GM19455 (cell line): Measurements from ENCODE around the gene GPX4.

Source experiments
- ATAC-seq: cut with Tn5 transposase; IDR thresholded peaks from one replicate; pipeline ENCODE4 v1.9.1; 2021; ENCODE audit not compliant: unreplicated experiment

The GPX4 gene

DNA sequence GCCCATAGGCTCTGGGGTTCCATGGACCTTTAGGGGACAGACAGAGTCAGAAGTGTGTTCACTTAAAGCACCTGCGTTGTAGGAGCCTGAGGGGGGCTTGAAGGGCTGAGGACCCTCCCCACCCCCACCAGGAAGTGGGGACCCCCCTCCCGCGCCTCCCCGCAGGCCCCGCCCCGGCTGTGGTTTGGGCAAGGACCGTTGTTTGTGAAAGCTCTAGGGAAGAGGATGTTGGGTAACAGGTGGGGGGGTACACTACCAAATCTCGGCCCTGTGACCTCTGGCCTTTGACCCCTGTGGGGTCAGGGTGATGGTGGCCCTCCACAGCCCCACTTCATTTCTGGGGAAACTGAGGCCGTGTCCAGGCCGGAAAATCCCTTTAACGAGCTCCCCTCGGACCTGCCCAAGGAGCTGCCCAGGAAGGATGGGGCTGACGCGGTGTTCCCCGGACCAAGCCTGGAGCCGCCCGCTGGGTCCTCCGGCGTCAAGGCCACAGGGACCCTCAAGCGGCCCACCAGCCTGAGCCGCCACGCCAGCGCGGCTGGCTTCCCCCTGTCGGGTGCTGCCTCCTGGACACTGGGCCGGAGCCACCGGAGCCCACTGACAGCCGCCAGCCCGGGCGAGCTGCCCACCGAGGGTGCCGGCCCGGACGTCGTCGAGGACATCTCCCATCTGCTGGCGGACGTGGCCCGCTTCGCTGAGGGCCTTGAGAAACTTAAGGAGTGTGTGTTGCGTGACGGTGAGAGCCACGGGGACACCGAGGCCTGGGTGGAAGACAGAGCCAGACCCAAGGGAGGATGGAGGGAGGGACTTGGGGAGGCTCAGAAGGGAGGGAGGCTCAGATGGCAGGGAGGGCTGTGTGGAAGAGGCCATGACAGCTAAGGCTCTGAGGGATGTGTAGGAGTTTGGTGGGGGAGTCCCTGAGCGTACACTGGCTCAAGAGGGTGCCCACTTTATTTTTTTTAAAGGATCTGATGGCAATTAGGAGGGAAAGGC is 35.5 kb upstream of the GPX4 start:
- ATAC-seq = no peak

DNA sequence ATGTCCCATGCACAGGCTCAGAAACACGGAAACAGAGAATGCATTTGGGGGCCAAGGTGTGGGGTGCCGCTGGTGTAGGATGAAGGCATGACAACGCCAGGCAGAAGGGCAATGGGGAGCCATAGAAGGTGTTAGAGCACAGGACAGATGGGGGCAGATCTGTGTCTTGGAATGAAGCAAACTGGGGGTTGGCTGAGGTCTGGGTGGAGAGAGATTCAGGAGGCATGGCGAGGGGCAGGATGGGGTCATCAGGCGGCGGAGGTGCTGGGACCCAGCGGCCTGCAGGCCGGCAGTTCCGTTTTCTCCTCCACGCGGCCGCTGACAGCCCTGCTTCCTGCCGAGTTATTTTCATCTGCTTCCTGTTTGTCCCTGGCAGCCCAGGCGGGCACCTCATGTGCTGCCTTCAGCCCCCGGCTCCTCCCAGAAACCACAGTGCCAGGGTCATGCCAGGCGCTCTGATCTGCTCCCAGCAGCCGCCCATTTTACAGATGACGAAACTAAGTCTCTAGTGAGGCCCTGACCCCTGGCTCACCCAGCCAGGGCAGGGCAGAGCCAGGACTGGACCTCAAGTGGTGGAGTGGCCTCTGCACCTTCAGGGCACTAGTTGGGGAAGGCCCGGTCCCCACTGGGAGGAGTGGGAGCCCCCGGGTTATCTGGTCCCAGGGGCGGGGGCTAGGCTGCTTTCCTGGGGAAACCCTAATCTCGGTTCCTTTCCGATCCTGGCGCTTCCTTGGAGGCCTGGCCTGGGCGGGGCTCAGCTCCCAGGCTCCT is 34.6 kb upstream of the GPX4 start:
- no peak for ATAC-seq

DNA sequence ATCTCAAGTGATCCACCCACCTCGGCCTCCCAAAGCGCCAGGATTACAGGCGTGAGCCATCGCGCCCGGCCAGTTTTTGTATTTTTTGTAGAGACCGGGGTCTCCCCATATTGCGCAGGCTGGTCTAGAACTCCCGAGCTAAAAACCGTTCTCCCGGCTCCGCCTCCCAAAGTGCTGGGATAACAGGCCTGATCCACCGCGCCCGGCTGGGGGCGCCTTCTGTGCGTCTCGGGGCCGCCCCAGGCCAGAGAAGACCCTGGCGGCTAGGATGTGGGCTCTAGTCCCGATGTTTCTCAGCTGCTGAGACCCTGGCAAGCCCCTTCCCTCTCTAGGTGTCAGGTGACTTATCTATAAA is 33.2 kb upstream of the GPX4 start:
- ATAC-seq = no peak

DNA sequence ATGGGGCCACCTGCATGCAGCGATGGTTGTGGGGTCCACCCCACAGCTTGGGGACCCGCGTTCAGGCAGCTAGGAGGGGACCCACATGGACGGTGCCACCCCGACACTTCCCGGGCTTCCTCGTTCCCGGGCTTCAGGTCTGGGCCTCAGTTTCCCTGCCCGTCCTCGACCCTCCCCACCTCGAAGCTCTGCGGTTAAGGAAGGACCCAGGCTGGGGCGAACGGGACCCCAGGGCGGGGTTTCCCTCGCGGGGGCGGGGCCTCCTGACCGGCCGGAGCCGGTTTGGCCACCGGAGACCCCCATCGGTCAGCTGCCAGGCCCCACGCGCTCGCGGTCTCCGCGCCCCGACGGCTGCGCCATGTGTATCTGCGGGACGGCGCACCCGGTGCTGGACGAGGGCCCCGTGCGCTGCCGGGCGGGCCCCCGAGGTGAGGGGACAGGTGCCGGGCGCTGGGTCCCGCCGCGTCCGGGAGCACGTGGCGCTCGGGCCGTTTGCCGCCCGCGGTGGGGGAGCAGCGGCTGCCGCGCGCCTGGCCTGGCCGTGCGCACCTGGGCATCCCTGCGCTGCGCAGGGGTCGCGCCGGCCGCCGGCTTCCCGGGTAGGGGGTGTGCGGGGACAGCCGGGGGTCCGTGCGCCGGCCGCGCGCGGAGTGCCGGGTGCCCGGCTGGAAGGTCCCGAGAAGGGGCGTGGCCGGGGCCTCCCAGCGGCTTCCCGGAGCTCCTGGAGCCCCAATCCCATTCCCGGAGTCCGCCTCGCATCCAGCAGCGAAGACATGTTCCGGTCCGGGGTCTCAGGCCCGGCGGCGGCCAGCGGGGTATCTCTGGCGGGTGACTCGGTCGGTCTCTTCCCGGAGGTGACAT is 32.6 kb upstream of the GPX4 start:
- ATAC-seq = no peak

DNA sequence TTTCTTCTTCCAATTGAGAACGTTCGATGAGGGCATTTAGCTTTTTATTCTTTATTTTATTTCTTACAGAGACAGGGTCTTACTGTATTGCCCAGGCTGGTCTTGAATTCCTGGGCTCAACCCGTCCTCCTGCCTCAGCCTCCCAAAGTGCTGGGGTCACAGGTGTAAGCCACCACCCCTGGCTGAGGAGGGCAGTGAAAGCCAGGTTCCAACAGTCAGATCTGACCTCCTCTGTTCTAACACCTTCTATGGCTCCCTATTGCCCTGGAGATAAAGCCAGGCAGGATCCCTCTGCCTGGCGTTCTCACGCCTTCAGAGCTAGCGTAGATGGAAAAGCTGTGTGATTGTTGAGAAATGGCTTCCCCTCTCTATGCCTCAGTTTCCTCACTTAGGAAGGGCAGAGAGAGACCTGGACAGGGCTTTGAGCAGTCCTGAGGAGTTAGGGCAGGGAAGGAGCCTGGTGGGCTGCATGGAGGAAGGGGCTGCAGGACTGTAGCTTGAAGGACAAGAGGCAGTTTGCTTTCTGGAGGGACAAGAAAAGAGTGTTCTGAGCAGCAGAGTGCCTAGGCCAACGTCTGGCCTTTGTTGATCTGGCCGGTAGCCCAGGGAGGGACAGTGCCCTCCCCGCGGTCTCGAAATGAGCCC is 31.3 kb upstream of the GPX4 start:
- ATAC-seq = no peak

DNA sequence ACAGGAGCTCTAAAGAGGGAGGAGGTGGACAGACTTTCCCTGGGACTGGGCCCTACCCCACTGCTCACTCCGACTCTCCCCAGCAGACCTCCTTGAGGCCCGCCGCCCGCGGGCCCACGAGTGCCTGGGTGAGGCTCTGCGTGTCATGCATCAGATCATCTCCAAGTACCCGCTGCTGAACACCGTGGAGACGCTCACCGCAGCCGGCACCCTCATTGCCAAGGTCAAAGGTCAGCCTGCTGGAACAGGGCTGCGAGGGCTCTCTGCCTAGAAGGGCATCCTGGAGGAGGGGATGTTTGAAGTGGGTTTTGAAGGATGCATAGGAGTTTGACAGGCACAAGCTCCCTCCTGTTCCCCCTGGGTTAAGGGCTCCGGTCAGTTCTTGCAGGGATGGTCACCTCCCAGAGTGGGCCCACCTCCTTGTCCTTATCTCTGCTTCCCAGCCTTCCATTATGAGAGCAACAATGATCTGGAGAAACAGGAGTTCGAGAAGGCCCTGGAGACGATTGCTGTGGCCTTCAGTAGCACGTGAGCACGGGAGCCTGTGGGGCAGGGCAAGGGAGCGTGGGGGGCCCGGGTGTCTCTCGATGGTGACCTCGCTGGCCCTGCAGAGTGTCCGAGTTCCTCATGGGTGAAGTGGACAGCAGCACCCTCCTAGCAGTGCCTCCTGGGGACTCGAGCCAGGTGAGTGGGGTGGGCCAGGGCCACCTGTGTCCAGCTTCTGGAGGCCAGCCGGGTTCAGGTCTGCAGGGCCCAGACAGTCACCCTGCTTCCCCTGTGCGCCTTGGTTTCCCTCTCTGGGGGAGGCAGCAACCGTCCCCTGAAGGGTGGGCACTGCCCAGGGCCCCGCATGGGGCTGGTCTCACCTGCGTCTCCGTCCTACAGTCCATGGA is 30.5 kb upstream of the GPX4 start:
- no peak for ATAC-seq

DNA sequence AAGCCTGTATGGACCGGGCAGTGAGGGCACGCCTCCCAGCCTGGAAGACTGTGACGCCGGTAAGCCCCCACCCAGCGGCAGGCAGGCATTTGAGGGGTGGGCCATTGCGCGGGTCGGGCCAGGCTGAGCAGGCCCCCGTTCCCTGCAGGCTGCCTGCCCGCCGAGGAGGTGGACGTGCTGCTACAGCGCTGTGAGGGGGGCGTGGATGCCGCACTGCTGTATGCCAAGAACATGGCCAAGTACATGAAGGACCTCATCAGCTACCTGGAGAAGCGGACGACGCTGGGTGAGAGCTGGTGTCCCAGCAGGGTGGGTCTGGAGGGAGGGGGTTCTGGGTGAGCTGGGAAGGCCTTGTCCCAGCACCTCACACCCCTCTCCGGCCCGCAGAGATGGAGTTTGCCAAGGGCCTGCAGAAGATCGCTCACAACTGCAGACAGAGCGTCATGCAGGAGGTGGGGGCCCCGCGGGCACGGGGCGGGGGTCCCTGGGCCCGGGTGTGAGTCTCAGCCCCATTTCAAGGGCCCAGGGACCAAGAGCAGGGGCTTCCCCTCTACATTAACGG is 29.8 kb upstream of the GPX4 start:
- ATAC-seq = no peak

DNA sequence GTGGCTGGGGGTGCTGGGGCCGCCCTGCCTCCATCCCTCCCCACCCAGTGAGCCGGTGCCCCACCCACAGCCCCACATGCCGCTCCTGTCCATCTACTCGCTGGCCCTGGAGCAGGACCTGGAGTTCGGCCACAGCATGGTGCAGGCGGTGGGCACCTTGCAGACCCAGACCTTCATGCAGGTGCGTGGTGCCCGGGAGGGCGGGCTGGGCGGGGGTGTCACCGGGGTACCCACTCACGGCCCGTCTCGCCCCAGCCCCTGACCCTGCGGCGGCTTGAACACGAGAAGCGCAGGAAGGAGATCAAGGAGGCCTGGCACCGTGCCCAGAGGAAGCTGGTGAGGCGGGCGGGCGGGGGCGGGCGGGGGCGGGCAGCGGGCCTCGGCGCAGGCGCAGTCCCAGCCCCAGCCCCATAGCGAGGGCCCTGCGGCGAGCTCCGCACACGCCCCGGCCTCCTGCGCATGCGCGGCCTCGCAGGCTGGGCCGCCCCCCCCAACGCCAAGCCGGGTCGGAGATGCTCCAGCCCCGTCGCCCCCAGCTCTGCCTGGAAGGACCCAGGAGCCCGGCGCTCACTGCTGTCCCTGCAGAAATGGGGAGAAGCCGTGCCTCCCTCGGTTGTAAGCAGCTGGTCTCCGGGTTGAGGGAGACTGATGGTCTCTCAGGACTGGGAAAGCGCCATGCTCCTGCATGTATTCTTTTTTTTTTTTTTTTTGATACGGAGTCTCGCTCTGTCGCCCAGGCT is 29.1 kb upstream of the GPX4 start:
- ATAC-seq = no peak

DNA sequence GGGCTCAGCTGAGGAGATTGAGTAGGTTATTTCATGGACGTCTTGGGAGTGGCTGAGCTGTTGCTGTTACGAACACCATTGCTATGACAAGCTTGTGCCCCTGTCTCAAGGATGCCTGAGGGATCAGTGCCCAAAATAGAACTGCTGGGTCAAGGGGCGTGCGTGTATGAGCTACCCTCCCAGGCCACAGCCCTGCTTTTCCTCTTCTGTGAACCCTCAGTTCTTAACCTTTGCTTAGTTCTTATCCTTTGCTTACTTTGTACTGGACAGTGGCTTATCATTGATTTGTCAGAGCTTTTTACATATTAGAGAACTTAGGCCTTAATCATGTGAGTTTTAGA is 27.8 kb upstream of the GPX4 start:
- ATAC-seq = no peak

DNA sequence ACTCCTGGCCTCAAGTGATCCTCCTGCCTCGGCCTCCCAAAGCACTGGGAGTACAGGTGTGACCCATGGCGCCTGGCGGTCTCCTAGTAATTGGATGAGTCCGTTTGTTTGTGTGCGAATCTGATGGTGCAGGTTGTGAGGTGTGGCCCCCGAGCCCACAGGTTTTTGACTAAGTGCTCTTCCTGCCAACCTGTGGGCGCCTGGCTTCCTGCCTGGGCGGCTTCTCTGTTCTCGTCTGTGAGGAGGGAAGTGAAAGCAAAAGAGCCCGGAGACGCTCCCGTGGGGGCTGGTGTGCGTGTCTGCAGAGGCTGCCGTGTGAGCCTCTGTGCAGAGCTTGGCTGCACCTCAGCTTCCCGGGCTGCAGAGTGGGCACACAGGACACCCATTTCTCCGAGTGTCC is 26.8 kb upstream of the GPX4 start:
- peak; percentile 45 for ATAC-seq

DNA sequence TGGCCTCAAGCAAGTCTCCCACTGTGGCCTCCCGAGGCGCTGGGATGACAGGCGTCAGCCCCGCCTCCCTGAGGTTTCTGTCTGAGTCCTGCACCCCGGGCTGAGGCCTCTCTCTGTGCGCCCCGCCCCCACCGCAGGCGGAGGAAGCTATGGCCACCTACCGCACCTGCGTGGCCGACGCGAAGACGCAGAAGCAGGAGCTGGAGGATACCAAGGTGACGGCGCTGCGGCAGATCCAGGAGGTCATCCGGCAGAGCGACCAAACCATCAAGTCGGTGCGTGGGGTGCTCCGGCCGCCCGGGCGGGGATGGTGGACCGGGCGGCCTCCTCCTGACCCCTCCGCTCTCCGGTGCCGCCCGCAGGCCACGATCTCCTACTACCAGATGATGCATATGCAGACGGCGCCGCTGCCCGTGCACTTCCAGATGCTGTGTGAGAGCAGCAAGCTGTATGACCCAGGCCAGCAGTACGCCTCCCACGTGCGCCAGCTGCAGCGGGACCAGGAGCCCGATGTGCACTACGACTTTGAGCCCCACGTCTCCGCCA is 24.2 kb upstream of the GPX4 start:
- no peak for ATAC-seq

DNA sequence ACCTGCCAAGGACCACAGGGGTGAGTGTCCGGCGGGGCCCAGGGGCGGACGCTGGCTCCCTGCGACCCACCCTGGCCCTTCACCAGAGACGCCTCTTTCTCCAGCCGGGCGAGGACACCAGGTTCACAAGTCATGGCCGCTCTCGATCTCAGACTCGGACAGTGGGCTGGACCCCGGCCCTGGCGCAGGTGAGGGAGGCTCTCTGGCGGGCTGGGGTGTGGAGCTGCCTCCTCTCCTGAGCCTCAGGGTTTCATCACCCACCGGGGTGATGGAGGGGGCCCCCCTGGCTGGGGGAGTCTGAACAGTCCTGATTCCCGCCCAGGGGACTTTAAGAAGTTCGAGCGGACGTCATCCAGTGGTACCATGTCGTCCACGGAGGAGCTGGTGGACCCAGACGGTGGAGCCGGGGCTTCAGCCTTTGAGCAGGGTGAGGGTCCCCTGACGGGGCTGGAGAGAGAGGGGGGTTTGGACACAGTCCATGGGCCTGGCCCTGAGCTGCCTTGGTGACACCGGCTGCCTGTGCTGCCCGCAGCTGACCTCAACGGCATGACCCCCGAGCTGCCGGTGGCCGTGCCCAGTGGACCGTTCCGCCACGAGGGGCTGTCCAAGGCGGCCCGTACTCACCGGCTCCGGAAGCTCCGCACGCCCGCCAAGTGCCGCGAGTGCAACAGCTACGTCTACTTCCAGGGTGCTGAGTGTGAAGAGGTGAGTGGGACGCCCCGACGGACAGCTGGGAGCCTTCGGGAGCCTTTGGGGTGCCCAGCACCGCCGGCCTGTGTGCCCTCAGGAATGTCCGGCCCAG is 23.2 kb upstream of the GPX4 start:
- no peak for ATAC-seq

DNA sequence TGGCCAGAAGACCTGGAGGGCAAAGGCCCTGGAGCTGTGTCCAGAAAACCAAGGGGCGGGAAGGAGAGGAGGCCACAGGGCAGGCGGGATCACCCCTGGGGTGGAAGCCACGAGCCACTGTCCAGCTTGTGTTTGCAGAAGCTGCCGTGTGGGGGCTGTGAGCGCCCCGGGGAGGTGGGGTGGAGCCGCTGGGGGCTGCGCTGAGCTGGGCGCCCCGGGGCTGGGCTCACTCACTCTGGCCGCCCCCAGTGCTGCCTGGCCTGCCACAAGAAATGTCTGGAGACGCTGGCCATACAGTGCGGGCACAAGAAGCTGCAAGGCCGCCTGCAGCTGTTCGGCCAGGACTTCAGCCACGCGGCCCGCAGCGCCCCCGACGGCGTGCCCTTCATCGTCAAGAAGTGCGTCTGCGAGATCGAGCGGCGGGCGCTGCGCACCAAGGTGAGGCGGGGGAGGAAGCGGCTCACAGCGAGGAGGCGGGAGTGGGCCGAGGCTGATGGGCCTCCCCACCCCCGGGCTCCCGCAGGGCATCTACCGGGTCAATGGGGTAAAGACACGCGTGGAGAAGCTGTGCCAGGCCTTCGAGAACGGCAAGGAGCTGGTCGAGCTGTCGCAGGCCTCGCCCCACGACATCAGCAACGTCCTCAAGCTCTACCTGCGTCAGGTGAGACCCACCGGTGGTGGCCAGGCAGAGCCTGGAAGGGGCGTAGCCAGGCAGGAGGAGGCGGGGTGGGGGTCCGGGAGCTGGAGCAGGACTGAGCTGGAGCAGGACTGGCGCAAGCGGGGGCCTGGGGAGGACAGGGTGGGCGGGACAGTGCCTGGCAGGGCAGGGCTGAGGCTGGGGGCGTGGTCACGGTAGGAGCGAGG is 22.3 kb upstream of the GPX4 start:
- ATAC-seq = no peak

DNA sequence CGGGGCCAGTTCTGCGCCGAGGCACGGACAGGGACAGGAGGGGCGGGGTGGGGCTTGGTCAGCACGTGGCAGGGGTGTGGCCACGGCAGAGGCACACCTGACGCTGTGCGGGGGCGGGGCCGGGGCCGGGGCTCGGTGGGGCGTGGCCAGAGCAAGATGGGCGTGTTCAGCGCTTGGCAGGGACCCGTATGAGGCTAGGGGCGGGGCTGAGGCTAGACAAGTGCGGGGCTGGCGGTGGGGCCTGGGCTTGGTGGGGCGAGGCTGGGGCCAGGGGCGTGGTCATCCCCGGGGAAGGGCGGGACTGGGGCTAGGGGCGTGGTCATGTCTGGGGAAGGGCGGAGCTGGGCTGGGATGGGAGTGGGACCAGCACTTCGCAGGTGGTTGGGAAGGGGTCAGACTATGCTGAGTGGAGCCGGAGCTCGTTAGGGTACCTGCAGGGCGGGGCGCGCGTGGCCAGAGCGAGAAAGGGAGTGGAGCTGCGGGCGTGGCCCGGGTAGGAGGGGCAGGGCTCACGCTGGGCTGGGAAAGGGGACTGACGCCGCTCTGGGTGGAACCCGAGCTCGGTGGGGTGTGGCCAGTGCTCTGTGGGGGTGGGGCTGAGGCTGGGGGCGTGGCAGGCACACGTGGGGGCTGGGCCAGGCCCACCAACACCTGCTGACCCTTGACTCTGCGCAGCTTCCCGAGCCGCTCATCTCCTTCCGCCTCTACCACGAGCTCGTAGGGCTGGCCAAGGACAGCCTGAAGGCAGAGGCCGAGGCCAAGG is 21.4 kb upstream of the GPX4 start:
- ATAC-seq = no peak

DNA sequence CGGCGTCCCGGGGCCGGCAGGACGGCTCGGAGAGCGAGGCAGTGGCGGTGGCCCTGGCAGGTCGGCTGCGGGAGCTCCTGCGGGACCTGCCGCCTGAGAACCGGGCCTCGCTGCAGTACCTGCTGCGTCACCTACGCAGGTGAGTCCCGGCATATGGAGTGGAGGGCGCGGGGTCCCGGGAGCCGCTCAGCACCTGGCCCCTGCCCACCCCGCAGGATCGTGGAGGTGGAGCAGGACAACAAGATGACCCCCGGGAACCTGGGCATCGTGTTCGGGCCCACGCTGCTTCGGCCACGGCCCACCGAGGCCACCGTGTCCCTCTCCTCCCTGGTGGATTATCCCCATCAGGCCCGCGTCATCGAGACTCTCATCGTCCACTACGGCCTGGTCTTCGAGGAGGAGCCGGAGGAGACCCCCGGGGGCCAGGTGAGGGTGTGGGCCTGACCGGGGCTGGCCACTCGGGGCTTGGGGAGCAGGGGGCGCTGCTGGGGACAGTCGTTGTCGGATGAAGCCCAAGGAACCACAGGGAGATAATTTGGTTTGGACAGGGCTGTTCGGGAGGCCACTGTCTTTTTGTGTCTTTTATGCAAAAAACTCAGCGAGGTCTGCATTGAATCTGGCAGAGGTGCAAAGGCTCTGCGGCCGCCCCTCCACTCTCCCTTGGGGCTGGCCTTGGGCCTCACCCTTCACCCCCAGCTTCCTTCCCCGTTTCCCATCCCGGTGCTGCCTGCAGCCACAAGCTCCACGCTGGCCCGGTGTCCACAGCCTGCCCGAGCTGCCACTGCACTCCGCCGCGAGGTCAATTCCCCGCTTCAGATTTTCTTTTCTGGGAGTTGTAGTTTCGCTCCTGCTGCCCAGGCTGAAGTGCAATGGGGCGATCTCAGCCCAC is 20.6 kb upstream of the GPX4 start:
- no peak for ATAC-seq
